HEK293 (cell line): ENCODE results near the gene RPL36.

Experiments
- CTCF ChIA-PET: fragments of 350-600 bp; formaldehyde crosslinking; extraction: SDS; loops from one replicate; lab custom pipeline; 2021; ENCODE audit warnings: antibody characterized with exemption; lab: Yijun Ruan, JAX
- POLR2A ChIA-PET: fragments of 300-600 bp; formaldehyde crosslinking; extraction: SDS; loops from one replicate; lab custom pipeline; 2020; ENCODE audit warnings: antibody characterized with exemption, inconsistent platforms; lab: Yijun Ruan, JAX
- H3K27ac ChIP-seq: fragments of 200-500 bp; sonication (Bioruptor generic); 2 replicates; pipeline ENCODE4 v1.5.1; 2014; ENCODE audit warnings: low read depth, low read length, control low read depth, inconsistent platforms; ENCODE audit errors: extremely low read depth
- H3K36me3 ChIP-seq, 2 experiments: fragments of 200-500 bp in 1 of 2; sonication (Bioruptor generic) in 1 of 2; 1 replicate in 1 of 2; 2 replicates in 1 of 2; pipeline ENCODE4 v1.5.1; 2014 to 2017; ENCODE audit warnings: inconsistent platforms in 2 of 2, low read length in 2 of 2; ENCODE audit not compliant: control insufficient read depth in 2 of 2, insufficient read depth in 1 of 2
- H3K4me1 ChIP-seq: fragments of 200-500 bp; sonication (Bioruptor generic); 2 replicates; pipeline ENCODE4 v1.5.1; 2014; ENCODE audit warnings: mild to moderate bottlenecking, low read length, inconsistent platforms; ENCODE audit not compliant: control insufficient read depth, insufficient read depth
- H3K4me3 ChIP-seq: 2 replicates; pipeline ENCODE4 v1.5.1; 2011; ENCODE audit warnings: low read depth, mild to moderate bottlenecking, control low read depth, low read length, moderate library complexity
- H3K9me3 ChIP-seq: fragments of 200-500 bp; sonication (Bioruptor generic); 2 replicates; pipeline ENCODE4 v1.5.1; 2014; ENCODE audit warnings: low read depth, low read length, inconsistent platforms; ENCODE audit not compliant: control insufficient read depth, insufficient read depth
- AEBP2 ChIP-seq: fragments of 450-650 bp; formaldehyde crosslinking; IDR thresholded peaks from 2 replicates; pipeline ENCODE4 v1.5.1; 2016; ENCODE audit warnings: missing biosample characterization, missing genetic modification characterization, borderline replicate concordance
- SP2 ChIP-seq: fragments of 450-650 bp; formaldehyde crosslinking; IDR thresholded peaks from 2 replicates; pipeline ENCODE4 v1.5.1; 2016; ENCODE audit warnings: missing biosample characterization, missing genetic modification characterization
- ZNF391 ChIP-seq: fragments of 450-650 bp; formaldehyde crosslinking; IDR thresholded peaks from 2 replicates; pipeline ENCODE4 v1.5.1; 2016; ENCODE audit warnings: low read depth, missing biosample characterization, missing genetic modification characterization, borderline replicate concordance
- ZNF560 ChIP-seq: fragments of 450-650 bp; formaldehyde crosslinking; IDR thresholded peaks from 2 replicates; pipeline ENCODE4 v1.5.1; 2017; ENCODE audit warnings: missing biosample characterization, missing genetic modification characterization, borderline replicate concordance
- ZSCAN30 ChIP-seq: fragments of 450-650 bp; IDR thresholded peaks from 2 replicates; pipeline ENCODE4 v1.5.1; 2018; ENCODE audit warnings: missing biosample characterization, mild to moderate bottlenecking, missing genetic modification characterization, moderate library complexity
- TF ChIP-seq, protein P1 (sequence below): fragments of 450-650 bp; IDR thresholded peaks from 2 replicates; pipeline ENCODE4 v1.5.1; 2018; ENCODE audit warnings: missing biosample characterization, mild to moderate bottlenecking, missing genetic modification characterization
- TF ChIP-seq, protein P2 (sequence below): fragments of 450-650 bp; formaldehyde crosslinking; IDR thresholded peaks from 2 replicates; pipeline ENCODE4 v1.5.1; 2016; ENCODE audit warnings: missing biosample characterization, missing genetic modification characterization
- TF ChIP-seq, protein P3 (sequence below): fragments of 450-650 bp; formaldehyde crosslinking; IDR thresholded peaks from 2 replicates; pipeline ENCODE4 v1.5.1; 2016; ENCODE audit warnings: missing biosample characterization, missing genetic modification characterization, borderline replicate concordance

Gene RPL36

GRCh38 chr19:5697890-5698634, 8.0 kb downstream of the RPL36 start:
- Histone ChIP-seq H3K4me1 (no peaks in the 10 kb centered on the region; the same call in 1 of the 2 replicates), H3K4me3 (no peak overlapping the region), H3K27ac (peak overlapping the region; percentile 49; the same call in 1 of the 2 replicates), H3K9me3 (no peaks in the 10 kb centered on the region), H3K36me3 (peaks cover 15 to 66% of the 10 kb centered on the region in 2 experiments; a peak in 2 of 3 replicates)
- POLR2A ChIA-PET = interaction anchor here (0.7 to 2.1 kb wide), 6 partner anchors 8 to 106 kb away, joined by 3 to 9 read pairs (median 5); partner anchors contain the start of genes NRTN and RPL36
- TF ChIP-seq AEBP2 (tag by site-specific recombination) (no peak), ZNF560 (tag by site-specific recombination) (no peak), SP2 (tag by site-specific recombination) (peak; percentile 8; the same call in 1 of the 2 replicates)
- TF ChIP-seq, protein P1, sequence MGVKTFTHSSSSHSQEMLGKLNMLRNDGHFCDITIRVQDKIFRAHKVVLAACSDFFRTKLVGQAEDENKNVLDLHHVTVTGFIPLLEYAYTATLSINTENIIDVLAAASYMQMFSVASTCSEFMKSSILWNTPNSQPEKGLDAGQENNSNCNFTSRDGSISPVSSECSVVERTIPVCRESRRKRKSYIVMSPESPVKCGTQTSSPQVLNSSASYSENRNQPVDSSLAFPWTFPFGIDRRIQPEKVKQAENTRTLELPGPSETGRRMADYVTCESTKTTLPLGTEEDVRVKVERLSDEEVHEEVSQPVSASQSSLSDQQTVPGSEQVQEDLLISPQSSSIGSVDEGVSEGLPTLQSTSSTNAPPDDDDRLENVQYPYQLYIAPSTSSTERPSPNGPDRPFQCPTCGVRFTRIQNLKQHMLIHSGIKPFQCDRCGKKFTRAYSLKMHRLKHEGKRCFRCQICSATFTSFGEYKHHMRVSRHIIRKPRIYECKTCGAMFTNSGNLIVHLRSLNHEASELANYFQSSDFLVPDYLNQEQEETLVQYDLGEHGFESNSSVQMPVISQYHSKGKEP = no peak
- TF ChIP-seq, protein P2, sequence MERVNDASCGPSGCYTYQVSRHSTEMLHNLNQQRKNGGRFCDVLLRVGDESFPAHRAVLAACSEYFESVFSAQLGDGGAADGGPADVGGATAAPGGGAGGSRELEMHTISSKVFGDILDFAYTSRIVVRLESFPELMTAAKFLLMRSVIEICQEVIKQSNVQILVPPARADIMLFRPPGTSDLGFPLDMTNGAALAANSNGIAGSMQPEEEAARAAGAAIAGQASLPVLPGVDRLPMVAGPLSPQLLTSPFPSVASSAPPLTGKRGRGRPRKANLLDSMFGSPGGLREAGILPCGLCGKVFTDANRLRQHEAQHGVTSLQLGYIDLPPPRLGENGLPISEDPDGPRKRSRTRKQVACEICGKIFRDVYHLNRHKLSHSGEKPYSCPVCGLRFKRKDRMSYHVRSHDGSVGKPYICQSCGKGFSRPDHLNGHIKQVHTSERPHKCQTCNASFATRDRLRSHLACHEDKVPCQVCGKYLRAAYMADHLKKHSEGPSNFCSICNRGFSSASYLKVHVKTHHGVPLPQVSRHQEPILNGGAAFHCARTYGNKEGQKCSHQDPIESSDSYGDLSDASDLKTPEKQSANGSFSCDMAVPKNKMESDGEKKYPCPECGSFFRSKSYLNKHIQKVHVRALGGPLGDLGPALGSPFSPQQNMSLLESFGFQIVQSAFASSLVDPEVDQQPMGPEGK (tag by site-specific recombination) = 0 out of 2 replicates have a peak, but pooled peaks have one; percentile 5
- TF ChIP-seq, protein P3, sequence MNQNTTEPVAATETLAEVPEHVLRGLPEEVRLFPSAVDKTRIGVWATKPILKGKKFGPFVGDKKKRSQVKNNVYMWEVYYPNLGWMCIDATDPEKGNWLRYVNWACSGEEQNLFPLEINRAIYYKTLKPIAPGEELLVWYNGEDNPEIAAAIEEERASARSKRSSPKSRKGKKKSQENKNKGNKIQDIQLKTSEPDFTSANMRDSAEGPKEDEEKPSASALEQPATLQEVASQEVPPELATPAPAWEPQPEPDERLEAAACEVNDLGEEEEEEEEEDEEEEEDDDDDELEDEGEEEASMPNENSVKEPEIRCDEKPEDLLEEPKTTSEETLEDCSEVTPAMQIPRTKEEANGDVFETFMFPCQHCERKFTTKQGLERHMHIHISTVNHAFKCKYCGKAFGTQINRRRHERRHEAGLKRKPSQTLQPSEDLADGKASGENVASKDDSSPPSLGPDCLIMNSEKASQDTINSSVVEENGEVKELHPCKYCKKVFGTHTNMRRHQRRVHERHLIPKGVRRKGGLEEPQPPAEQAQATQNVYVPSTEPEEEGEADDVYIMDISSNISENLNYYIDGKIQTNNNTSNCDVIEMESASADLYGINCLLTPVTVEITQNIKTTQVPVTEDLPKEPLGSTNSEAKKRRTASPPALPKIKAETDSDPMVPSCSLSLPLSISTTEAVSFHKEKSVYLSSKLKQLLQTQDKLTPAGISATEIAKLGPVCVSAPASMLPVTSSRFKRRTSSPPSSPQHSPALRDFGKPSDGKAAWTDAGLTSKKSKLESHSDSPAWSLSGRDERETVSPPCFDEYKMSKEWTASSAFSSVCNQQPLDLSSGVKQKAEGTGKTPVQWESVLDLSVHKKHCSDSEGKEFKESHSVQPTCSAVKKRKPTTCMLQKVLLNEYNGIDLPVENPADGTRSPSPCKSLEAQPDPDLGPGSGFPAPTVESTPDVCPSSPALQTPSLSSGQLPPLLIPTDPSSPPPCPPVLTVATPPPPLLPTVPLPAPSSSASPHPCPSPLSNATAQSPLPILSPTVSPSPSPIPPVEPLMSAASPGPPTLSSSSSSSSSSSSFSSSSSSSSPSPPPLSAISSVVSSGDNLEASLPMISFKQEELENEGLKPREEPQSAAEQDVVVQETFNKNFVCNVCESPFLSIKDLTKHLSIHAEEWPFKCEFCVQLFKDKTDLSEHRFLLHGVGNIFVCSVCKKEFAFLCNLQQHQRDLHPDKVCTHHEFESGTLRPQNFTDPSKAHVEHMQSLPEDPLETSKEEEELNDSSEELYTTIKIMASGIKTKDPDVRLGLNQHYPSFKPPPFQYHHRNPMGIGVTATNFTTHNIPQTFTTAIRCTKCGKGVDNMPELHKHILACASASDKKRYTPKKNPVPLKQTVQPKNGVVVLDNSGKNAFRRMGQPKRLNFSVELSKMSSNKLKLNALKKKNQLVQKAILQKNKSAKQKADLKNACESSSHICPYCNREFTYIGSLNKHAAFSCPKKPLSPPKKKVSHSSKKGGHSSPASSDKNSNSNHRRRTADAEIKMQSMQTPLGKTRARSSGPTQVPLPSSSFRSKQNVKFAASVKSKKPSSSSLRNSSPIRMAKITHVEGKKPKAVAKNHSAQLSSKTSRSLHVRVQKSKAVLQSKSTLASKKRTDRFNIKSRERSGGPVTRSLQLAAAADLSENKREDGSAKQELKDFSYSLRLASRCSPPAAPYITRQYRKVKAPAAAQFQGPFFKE (tag by site-specific recombination) = no peak
- CTCF ChIA-PET = interaction anchor here (0.6 to 2.4 kb wide), 3 partner anchors 8 to 322 kb away, joined by 3 to 8 read pairs (median 5); no protein-coding TSS in a partner anchor

DNA sequence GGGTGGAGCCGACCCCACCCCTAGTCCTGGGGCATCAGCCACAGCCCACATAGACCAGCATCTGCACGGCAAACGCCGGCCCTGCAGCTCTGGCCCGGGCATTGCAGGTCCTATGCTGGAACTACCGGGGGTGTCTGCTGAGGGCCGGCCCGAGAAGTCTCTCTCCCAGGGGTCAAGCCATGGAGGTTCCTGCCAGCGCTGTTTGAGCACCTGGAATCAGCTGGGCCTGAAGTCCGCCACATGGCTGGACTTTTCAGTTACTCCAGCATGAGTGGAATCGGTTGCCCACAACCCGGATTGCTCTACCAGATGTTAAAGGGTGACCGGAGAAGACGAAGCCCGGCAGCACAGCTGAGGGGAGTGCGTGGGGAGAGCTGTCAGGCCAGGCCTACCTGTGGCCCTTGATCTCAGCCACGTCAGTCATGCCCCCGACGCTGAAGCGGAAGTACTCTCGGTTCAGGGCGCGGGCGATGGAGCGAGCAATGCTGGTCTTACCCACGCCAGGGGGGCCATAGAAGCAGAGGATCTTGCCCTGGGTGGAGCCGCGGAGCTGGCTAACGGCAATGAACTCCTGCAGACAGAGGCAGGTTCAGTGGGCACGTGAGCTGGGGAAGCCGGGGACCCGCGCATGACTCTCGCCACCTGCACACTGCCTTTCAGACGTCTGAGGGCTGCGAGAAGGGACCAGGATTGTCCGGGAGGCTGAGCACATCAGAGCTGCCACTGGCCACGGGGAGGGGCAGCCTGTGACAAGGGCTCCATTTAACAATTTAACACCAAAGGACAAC, 8.7 kb downstream of the RPL36 start:
- POLR2A ChIA-PET = interaction anchor here (0.5 to 2.1 kb wide), 5 partner anchors 9 to 1026 kb away, joined by 3 to 9 read pairs (median 5); partner anchors contain the start of genes NRTN and RPL36
- CTCF ChIA-PET = interaction anchor here (0.5 to 2.4 kb wide), 3 partner anchors 9 to 321 kb away, joined by 3 to 8 read pairs (median 5); no protein-coding TSS in a partner anchor
- TF ChIP-seq ZSCAN30 (tag by site-specific recombination) = no peak
- TF ChIP-seq ZNF391 (tag by site-specific recombination) = 0 out of 2 replicates have a peak, but pooled peaks have one; percentile 11
- TF ChIP-seq, all 188 proteins: peak for 1
- peaks cover 13 to 66% of the 10 kb centered on the region in 2 experiments; a peak in 2 of 3 replicates for H3K36me3 ChIP-seq
- H3K9me3 ChIP-seq = no peaks in the 10 kb centered on the region
- H3K4me1 ChIP-seq = no peaks in the 10 kb centered on the region; the same call in 1 of the 2 replicates
- H3K27ac ChIP-seq = peak overlapping the region; percentile 43; the same call in 1 of the 2 replicates
- H3K4me3 ChIP-seq = no peak overlapping the region
